ENCODE measurements around the gene TDRKH. TPM values are rescaled to one million over a fixed set of nuclear protein-coding genes. Genes with fewer than 3 reads are reported as not detected.
A peak's percentile ranks its signal among the peaks of the same experiment; 100 is the strongest.

Gene TDRKH
- total RNA-seq, 1 experiment from 2014 or later, result 5.6 TPM

DNA sequence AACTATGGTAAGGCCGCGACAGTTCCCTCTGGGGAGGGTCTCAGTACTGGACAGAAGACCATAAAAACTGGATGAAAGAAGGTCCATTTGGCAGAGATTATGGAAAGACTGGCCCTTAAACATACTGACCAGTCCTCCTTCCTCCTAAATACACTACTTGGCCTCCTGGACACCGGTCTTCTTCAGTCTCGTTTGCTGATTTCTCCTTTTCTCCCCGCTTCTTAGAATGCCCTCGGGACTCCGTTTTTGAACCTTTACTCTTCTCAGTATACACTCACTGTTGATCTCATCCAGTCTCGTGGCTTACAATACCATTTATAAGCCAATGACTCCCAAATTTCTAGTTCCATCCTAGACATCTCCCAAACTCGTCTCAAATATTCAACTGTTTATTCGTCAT, 26.3 kb downstream of the TDRKH start:
- H3K4me3 Mint-ChIP-seq (ENCODE audit: unreplicated experiment), result peak overlapping the region; percentile 92
- TF ChIP-seq CTCF (IDR thresholded peaks at IDR 0.05; ENCODE audit: unreplicated experiment), result no peak
- ChIA-PET CTCF (interaction anchor here (0.5 to 2.6 kb wide), 8 partner anchors 31 to 482 kb away, joined by 3 to 16 read pairs (median 4); partner anchors contain the start of genes C2CD4D and ZNF687), POLR2A (interaction anchor here (0.7 to 3.5 kb wide), 23 partner anchors 9 to 437 kb away, joined by 3 to 56 read pairs (median 6); partner anchors contain the start of genes PI4KB, PSMB4, SNX27 and TDRKH)
- no peaks in the 10 kb centered on the region for H3K9me3 Mint-ChIP-seq (ENCODE audit: unreplicated experiment)
- intact Hi-C loops (cut with micrococcal nuclease), result loop anchor here (1.0 kb wide), 3 partner anchors 26 to 72 kb away; partner anchors contain the start of gene TDRKH
- no peak for DNase-seq (ENCODE audit: unreplicated experiment)
- H3K27me3 Mint-ChIP-seq (ENCODE audit: insufficient read depth, unreplicated experiment), result no peaks in the 10 kb centered on the region
- H3K4me1 Mint-ChIP-seq (ENCODE audit: insufficient read depth, unreplicated experiment), result peaks cover 17% of the 10 kb centered on the region
- H3K36me3 Mint-ChIP-seq (ENCODE audit: insufficient read depth, unreplicated experiment), result peaks cover 30% of the 10 kb centered on the region
- BruUV-seq (replicated peaks), result no TSS peak
- H3K27ac Mint-ChIP-seq (ENCODE audit: low read depth, unreplicated experiment), result peak overlapping the region; percentile 97

DNA sequence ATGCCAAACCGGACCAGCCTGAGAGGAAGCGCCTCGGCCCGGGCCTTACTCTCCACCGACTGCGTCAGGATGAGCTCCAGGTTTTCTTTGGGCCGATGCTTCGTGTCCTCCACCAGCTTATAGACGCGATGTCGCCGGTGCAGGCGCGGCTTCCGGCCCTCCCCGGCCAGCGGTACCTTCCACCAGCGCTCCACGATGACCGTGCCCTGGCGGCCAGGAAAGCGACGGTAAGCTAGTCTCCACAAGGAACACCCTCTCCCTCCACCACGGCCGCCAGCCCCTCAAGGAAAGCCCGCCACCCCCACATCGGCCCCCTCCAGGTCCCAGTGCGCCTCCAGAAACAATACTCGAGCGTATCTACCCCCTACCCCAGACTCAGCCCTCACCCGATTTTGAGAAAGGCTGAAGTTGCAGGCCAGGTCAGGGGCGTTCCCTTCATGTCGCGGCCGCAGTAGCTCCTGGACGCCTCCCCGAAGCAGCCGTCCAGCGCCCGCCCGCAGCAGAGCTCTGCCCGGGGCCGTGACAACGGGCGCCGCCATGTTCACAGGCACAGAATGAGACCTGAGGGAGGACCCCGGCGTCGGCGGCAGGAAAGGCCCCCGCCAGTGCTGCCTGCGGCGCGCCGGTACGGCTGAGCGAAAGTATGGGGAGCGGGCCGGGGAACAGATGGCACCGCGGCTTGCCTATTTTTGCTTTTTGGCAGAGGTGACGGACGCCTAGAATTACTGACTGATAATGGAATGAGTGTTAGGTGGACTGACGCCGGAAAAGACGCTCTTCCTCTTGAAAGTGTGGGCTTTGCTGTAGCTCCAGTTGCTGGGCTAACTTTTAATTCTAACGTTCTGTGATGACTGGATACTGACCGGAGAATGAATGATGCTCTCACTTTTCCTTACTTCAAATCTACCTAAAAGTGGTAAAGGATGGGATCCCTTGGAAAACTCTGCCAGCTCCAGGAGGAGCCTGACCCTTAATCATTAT, 27.1 kb downstream of the TDRKH start, which contains the start of gene MRPL9:
Gene MRPL9 (minus strand): TSS at position 556 of the 981 bp plus-strand sequence. CDS start 17 bp downstream, at position 539.
- H3K27ac Mint-ChIP-seq (ENCODE audit: low read depth, unreplicated experiment), result peak within 1 kb of the TSS; percentile 97
- H3K27me3 Mint-ChIP-seq (ENCODE audit: insufficient read depth, unreplicated experiment), result no peaks in the 10 kb centered on the region
- peaks cover 38% of the 10 kb centered on the region for H3K36me3 Mint-ChIP-seq (ENCODE audit: insufficient read depth, unreplicated experiment)
- ChIA-PET POLR2A (interaction anchor here (0.6 to 3.5 kb wide), 33 partner anchors 10 to 1656 kb away, joined by 3 to 56 read pairs (median 4); partner anchors contain the start of genes PI4KB, PSMB4, SELENBP1 and SNX27), CTCF (interaction anchor here (0.5 to 2.6 kb wide), 10 partner anchors 30 to 597 kb away, joined by 3 to 16 read pairs (median 3); partner anchors contain the start of genes C2CD4D and ZNF687)
- no TSS peak for BruUV-seq (replicated peaks)
- H3K4me3 Mint-ChIP-seq (ENCODE audit: unreplicated experiment), result peak within 1 kb of the TSS; percentile 92
- DNase-seq (ENCODE audit: unreplicated experiment), result peak; percentile 84
- H3K4me1 Mint-ChIP-seq (ENCODE audit: insufficient read depth, unreplicated experiment), result peaks cover 17% of the 10 kb centered on the region
- intact Hi-C loops (cut with micrococcal nuclease), result loop anchor here (1.0 kb wide), 3 partner anchors 27 to 73 kb away; partner anchors contain the start of gene TDRKH
- no peak for TF ChIP-seq CTCF (IDR thresholded peaks at IDR 0.05; ENCODE audit: unreplicated experiment)
- no peaks in the 10 kb centered on the region for H3K9me3 Mint-ChIP-seq (ENCODE audit: unreplicated experiment)

- intact Hi-C loops (cut with micrococcal nuclease), result no loop called here
- ChIA-PET POLR2A (interaction anchor here (0.7 to 1.6 kb wide), 5 partner anchors 11 to 85 kb away, joined by 3 to 4 read pairs (median 3); no protein-coding TSS in a partner anchor), CTCF (interaction anchor here (0.6 to 2.6 kb wide), 6 partner anchors 76 to 420 kb away, joined by 3 to 16 read pairs (median 3); no protein-coding TSS in a partner anchor)
- peak overlapping the region; percentile 61 for H3K27ac Mint-ChIP-seq (ENCODE audit: low read depth, unreplicated experiment)
- DNase-seq (ENCODE audit: unreplicated experiment), result no peak
- H3K27me3 Mint-ChIP-seq (ENCODE audit: insufficient read depth, unreplicated experiment), result no peaks in the 10 kb centered on the region
- H3K9me3 Mint-ChIP-seq (ENCODE audit: unreplicated experiment), result no peaks in the 10 kb centered on the region
- peaks cover 31% of the 10 kb centered on the region for H3K4me1 Mint-ChIP-seq (ENCODE audit: insufficient read depth, unreplicated experiment)
- no peak overlapping the region for H3K4me3 Mint-ChIP-seq (ENCODE audit: unreplicated experiment)
- no peak for TF ChIP-seq CTCF (IDR thresholded peaks at IDR 0.05; ENCODE audit: unreplicated experiment)
- H3K36me3 Mint-ChIP-seq (ENCODE audit: insufficient read depth, unreplicated experiment), result peaks cover 51% of the 10 kb centered on the region
- BruUV-seq (replicated peaks), result no TSS peak
Measured at GRCh38 chr1:151760597-151761385, 29.5 kb downstream of the TDRKH start.
